K562 (cell line): ENCODE measurements around the gene MRPL16. TPM values are rescaled to one million over a fixed set of nuclear protein-coding genes. Genes with fewer than 3 reads are reported as not detected.

Source experiments
- CBX1 ChIP-seq: sonication (generic); IDR thresholded peaks from 2 replicates; pipeline ENCODE4 v1.6.1; 2016; ENCODE audit warnings: antibody characterized with exemption, low read depth, mild to moderate bottlenecking
- CREM ChIP-seq: IDR thresholded peaks from 2 replicates; pipeline ENCODE4 v1.6.1; 2014; ENCODE audit warnings: antibody characterized with exemption, low read depth
- FOXK2 ChIP-seq, 2 experiments: fragments of 450-650 bp; IDR thresholded peaks in 1 of 2; conservative IDR thresholded peaks in 1 of 2; 2 replicates each; pipeline ENCODE4 v1.6.1; 2016; ENCODE audit warnings: low read depth in 2 of 2, mild to moderate bottlenecking in 1 of 2
- HDGF ChIP-seq: fragments of 450-650 bp; IDR thresholded peaks from 2 replicates; pipeline ENCODE4 v1.6.1; 2016
- HES1 ChIP-seq: fragments of 450-650 bp; IDR thresholded peaks from 2 replicates; pipeline ENCODE4 v1.6.1; 2016; ENCODE audit warnings: low read depth, mild to moderate bottlenecking, moderate library complexity
- HNRNPLL ChIP-seq: fragments of 200-400 bp; formaldehyde crosslinking; IDR thresholded peaks from 2 replicates; pipeline ENCODE4 v1.6.1; 2017; ENCODE audit warnings: low read length, low read depth, mild to moderate bottlenecking; ENCODE audit not compliant: poor library complexity, severe bottlenecking
- MAFK ChIP-seq: IDR thresholded peaks from 2 replicates; pipeline ENCODE4 v1.6.1; 2011; ENCODE audit warnings: low read length, improper control_type of control experiment
- MAX ChIP-seq: sonication (generic); formaldehyde crosslinking; IDR thresholded peaks from 2 replicates; pipeline ENCODE4 v1.9.0; 2022; ENCODE audit warnings: mild to moderate bottlenecking, missing genetic modification reagents
- MCM3 ChIP-seq: fragments of 450-650 bp; IDR thresholded peaks from 2 replicates; pipeline ENCODE4 v1.6.1; 2016
- NCOA2 ChIP-seq, 2 experiments: fragments of 450-650 bp; IDR thresholded peaks; 2 replicates each; pipeline ENCODE4 v1.6.1; 2018; ENCODE audit warnings: mild to moderate bottlenecking in 2 of 2, moderate library complexity in 1 of 2; ENCODE audit not compliant: partially characterized antibody in 2 of 2
- PHB2 ChIP-seq: fragments of 450-650 bp; IDR thresholded peaks from 2 replicates; pipeline ENCODE4 v1.6.1; 2017; ENCODE audit warnings: low read depth
- RAD21 ChIP-seq, 2 experiments: fragments of 250-450 bp in 1 of 2; fragments of 450-650 bp in 1 of 2; sonication (Bioruptor Pico) in 1 of 2; formaldehyde crosslinking in 1 of 2; IDR thresholded peaks in 1 of 2; conservative IDR thresholded peaks in 1 of 2; 2 replicates each; pipeline versions ENCODE4 v1.4.0 to v1.8.0; 2020 to 2022; ENCODE audit warnings: mild to moderate bottlenecking in 2 of 2, moderate library complexity in 1 of 2
- SIN3B ChIP-seq: fragments of 450-650 bp; IDR thresholded peaks from 2 replicates; pipeline ENCODE4 v1.6.1; 2017; ENCODE audit warnings: low read depth, mild to moderate bottlenecking, moderate library complexity
- SMAD1 ChIP-seq: fragments of 150-350 bp; IDR thresholded peaks from 2 replicates; pipeline ENCODE4 v1.6.1; 2014; ENCODE audit warnings: low read length, low read depth; ENCODE audit not compliant: partially characterized antibody
- STAT6 ChIP-seq: sonication (generic); formaldehyde crosslinking; IDR thresholded peaks from 2 replicates; pipeline ENCODE4 v1.8.1; 2023; ENCODE audit warnings: mild to moderate bottlenecking, missing genetic modification reagents
- ZBTB5 ChIP-seq: fragments of 450-650 bp; IDR thresholded peaks from 2 replicates; pipeline ENCODE4 v1.6.1; 2017; ENCODE audit warnings: antibody characterized with exemption
- ZC3H4 ChIP-seq: sonication (generic); formaldehyde crosslinking; IDR thresholded peaks from 2 replicates; pipeline ENCODE4 v1.9.0; 2021; ENCODE audit warnings: missing genetic modification reagents, borderline replicate concordance
- ZNF24 ChIP-seq: fragments of 450-650 bp; IDR thresholded peaks from 2 replicates; pipeline ENCODE4 v1.6.1; 2016
- ZNF644 ChIP-seq: fragments of 200-800 bp; sonication (Bioruptor generic); IDR thresholded peaks from 2 replicates; pipeline ENCODE4 v1.6.1; 2016; ENCODE audit warnings: low read depth, missing genetic modification characterization, missing compliant biosample characterization
- ZNF766 ChIP-seq: fragments of 200-800 bp; sonication (Bioruptor generic); conservative IDR thresholded peaks from 2 replicates; pipeline ENCODE4 v1.6.1; 2016; ENCODE audit warnings: missing genetic modification characterization, missing compliant biosample characterization
- polyA plus RNA-seq, 8 experiments: library from polyadenylated mRNA; depleted of rRNA in 4 of 8; stranded (reverse) in 5 of 8; unstranded in 3 of 8; fragments of >200 nt; fragmentation: Nextera tagmentation in 2 of 8; fragmentation: Illumina TruSeq in 1 of 8; extraction: Ambion mirVana in 2 of 8; extraction: Trizol in 1 of 8; gene quantifications; 2 replicates each; pipeline versions ENCODE4 v1.2.1 to v1.2.3, GENCODE V29; 2011 to 2014; ENCODE audit warnings: inconsistent platforms in 1 of 8, missing spikeins in 1 of 8
- total RNA-seq, 7 experiments: library from RNA; depleted of rRNA in 6 of 7; stranded (reverse); fragments of >200 nt in 6 of 7; fragmentation: Illumina TruSeq in 2 of 7; extraction: Trizol in 2 of 7; gene quantifications; 2 replicates each; pipeline versions ENCODE4 v1.2.1 to v1.2.3, GENCODE V29; 2011 to 2021; ENCODE audit warnings: low replicate concordance in 1 of 7

The MRPL16 gene
- total and polyA plus RNA-seq, 9 of the 15 experiments (the other 6 are each of a cell fraction or from before 2014, with no cell fraction given), result 63.3 to 209 (median 157) TPM

- TF ChIP-seq ZC3H4 (CRISPR knock-in tag) (no peak), ZNF766 (no peak; the same call in 1 of the 2 replicates), STAT6 (CRISPR knock-in tag) (no peak), SIN3B (peak; percentile 91), HDGF (no peak), MAX (CRISPR knock-in tag) (peak; percentile 89), FOXK2 (conservative IDR thresholded peaks at IDR 0.05 in 1 of 2, IDR thresholded peaks at IDR 0.05 in 1 of 2; ENCODE audit: low read depth in 2 of 2) (peak; percentile 89 to 91; a peak in 3 of 4 replicates), ZNF644 (tag) (no peak), PHB2 (no peak), ZBTB5 (no peak), ZNF24 (peak; percentile 66; the same call in 1 of the 2 replicates), CREM (peak; percentile 90), SMAD1 (peak; percentile 46), RAD21 (CRISPR knock-in tag; conservative IDR thresholded peaks at IDR 0.05 in 1 of 2, IDR thresholded peaks at IDR 0.05 in 1 of 2) (peak; percentile 49 to 57), CBX1 (peak; percentile 85; the same call in 1 of the 2 replicates), HNRNPLL (peak; percentile 66), NCOA2 (IDR thresholded peaks at IDR 0.05; ENCODE audit: partially characterized antibody in 2 of 2) (no peak), MCM3 (no peak), HES1 (no peak), MAFK (no peak)
Observed at GRCh38 chr11:59810189-59810910, at the start of gene MRPL16 (continued).
